GM12864 (cell line): ENCODE measurements around the gene NIPA2.
"Not testable (repeated sequence)": the region's sequence is repeated elsewhere in the genome, so short reads cannot be mapped to it uniquely, and the experiment has no call there.

Experiments used
- DNase-seq: peaks from one replicate; pipeline ENCODE4 v3.0.0-alpha.2; 2011; ENCODE audit warnings: low read depth
- H3K4me3 ChIP-seq: 2 replicates; pipeline ENCODE4 v1.5.1; 2011; ENCODE audit warnings: mild to moderate bottlenecking, low read depth, low read length, control low read depth
- TF ChIP-seq, protein P1 (sequence below): IDR thresholded peaks from 2 replicates; pipeline ENCODE4 v1.5.1; 2011; ENCODE audit warnings: low read depth, mild to moderate bottlenecking, moderate library complexity, low read length, control low read depth, inconsistent platforms; ENCODE audit errors: missing control alignments

The NIPA2 gene

DNA sequence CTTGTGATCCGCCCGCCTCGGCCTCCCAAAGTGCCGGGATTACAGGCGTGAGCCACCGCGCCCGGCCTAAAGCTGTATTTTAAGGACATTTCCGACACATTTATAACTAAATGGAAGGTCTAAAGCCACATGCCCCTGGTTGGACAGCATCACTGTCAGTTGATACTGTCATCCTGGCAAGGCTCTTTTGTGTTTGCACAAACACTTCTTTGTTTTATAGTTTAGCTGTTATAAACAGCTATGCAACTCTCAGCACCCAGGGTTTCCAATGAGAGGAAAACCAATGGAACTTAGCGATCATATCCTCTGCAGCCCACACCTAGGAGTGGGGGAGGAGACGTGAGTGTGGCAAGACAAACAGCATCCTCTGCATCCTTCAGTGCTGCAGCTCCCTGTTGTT, 32.3 kb upstream of the NIPA2 start:
- H3K4me3 ChIP-seq: no peak overlapping the region
- TF ChIP-seq, protein P1, sequence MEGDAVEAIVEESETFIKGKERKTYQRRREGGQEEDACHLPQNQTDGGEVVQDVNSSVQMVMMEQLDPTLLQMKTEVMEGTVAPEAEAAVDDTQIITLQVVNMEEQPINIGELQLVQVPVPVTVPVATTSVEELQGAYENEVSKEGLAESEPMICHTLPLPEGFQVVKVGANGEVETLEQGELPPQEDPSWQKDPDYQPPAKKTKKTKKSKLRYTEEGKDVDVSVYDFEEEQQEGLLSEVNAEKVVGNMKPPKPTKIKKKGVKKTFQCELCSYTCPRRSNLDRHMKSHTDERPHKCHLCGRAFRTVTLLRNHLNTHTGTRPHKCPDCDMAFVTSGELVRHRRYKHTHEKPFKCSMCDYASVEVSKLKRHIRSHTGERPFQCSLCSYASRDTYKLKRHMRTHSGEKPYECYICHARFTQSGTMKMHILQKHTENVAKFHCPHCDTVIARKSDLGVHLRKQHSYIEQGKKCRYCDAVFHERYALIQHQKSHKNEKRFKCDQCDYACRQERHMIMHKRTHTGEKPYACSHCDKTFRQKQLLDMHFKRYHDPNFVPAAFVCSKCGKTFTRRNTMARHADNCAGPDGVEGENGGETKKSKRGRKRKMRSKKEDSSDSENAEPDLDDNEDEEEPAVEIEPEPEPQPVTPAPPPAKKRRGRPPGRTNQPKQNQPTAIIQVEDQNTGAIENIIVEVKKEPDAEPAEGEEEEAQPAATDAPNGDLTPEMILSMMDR: no peak
- no peak for DNase-seq

DNA sequence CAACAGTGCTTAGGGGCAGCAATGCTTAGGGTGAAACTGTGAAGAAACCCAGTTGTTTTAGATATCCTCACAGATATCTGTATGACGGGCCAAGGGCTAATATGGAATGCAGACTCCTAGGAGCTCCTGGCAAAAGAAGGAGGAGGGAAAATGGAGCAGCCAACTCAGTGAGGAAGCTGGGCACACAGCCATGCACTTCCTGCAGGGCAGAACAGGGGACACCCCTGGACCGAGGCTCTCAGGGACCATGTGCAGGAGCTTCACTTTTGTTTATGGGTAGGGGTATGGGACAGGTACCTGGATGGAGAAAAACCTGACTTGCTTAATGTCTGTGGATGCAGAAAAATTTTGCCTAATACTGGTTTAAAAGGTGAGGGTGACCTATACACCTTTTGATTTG, 31.8 kb upstream of the NIPA2 start:
- TF ChIP-seq, protein P1: no peak
- no peak overlapping the region for H3K4me3 ChIP-seq
- DNase-seq: no peak

DNA sequence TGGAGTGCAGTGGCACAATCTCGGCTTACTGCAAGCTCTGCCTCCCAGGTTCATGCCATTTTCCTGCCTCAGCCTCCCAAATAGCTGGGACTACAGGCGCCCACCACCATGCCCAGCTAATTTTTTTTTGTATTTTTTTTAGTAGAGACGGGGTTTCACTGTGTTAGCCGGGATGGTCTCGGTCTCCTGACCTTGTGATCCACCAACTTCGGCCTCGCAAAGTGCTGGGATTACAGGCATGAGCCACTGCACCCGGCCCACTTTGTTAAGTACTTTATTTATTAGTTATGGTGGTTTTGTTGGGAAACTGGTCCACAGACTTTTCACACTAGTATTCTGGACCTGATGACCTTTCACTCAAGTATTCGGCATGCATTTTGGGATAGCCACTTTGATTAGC, 30.6 kb upstream of the NIPA2 start:
- H3K4me3 ChIP-seq, DNase-seq: not testable (repeated sequence)

DNA sequence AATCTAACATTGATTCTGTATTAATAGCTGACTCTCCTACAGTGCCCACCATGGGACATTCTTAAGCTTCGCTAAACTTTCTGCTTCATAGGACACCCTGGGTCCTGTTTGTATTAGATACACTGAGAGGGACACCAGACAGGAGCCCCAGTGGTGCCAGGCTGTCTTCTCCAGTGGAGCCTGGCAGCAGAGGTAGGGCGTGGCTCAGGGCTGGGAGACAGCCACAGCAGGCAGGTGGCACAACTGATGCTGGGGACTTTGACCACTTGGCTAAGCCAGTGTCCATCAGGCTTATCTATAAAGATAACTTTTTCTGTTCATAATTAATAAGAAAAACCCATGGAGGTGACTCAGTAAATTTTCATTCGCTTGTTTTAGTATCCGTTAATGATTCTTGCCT, 30.2 kb upstream of the NIPA2 start:
- no peak overlapping the region for H3K4me3 ChIP-seq
- TF ChIP-seq, protein P1: no peak
- no peak for DNase-seq

DNA sequence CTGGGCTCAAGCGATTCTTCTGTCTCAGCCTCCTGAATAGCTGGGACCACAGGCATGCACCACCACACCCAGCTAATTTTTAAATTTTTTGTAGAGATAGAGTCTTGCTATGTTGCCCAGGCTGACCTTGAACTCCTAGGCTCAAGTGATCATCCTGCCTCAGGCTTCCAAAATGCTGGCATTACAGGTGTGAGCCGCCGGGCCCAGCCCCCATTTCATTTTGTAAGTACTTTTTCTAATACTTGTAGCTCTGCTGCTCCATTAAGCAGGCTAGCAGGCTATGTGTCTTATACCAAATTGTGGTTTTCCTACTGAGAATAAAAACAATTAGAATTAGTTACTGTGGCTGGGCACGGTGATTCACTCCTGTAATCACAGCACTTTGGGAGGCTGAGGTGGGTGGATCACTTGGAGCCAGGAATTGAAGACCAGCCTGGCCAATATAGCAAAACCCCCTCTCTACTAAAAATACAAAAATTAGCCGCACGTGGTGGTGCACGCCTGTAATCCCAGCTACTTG, 29.6 kb upstream of the NIPA2 start:
- H3K4me3 ChIP-seq: no peak overlapping the region
- TF ChIP-seq, protein P1: no peak
- no peak for DNase-seq

DNA sequence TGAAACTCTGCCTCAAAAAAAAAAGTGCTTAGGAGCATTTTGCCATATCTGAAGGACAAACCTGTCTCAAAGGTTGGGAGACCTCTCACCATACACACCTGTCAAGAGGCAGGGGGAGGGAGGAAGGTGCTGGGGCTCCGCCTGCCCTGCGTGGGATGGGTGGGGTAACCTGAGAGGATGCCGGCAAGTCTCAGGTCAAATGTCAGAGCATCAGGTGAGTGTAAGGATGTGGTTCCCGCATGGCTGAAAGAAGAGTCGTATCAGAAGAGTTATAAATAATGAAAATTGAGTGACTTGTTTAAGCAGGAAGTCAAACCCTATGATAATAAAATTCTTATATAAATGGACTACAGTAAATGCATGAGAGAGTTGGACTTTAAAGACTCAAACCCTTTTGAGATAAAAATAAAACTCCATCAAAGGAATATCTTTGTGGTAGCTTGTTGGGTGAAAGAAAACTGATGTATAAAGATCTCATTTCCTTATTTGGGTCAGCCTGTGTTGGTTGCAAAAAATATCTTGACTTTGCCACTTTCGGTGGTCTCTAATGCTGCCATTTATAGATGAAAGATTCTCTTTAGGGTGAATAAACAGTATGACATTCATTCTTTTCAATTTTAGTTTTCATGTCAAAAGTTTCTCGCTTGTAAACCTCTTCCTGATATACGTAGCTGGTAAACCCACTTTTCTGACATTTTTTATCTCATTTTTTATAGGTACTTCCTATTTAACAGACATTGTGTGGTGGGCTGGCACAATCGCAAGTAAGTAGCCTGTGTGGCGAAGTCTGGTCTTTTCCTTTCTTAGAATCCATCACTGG, 28.2 kb upstream of the NIPA2 start:
- TF ChIP-seq, protein P1: no peak
- DNase-seq: no peak
- H3K4me3 ChIP-seq: no peak overlapping the region

DNA sequence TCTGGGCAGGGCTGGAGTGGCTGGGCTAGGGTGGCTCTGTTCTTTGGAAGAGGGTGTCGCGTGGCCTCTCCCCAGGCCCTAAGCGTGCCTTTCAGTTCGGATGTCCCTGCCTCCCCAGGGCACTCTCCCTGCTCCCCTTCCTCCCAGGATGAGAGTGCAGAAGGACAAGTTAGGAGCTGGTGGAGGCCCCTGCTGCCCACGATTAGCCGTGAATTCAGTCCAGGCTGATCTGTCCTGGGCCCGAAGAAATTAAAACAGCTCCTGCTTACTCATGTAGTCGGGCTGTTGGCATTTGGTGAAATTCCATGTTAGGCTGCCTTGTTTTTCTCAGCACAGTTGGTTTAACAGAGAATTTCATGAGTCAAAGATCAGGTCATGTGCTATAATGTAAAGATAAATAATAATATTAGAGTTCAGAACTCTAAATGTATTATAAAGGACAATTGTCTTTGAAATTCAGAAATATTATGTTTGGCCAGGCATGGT, 27.6 kb upstream of the NIPA2 start:
- TF ChIP-seq, protein P1: no peak
- no peak overlapping the region for H3K4me3 ChIP-seq
- no peak for DNase-seq
